GM12892 (cell line): ENCODE data around the gene P3H2.

ENCODE experiments used
- POLR2A ChIP-seq: IDR thresholded peaks from 2 replicates; pipeline ENCODE4 v1.6.1; 2011; ENCODE audit warnings: low read depth, low read length, control low read depth
- TAF1 ChIP-seq: IDR thresholded peaks from 2 replicates; pipeline ENCODE4 v1.6.1; 2011; ENCODE audit warnings: low read depth, mild to moderate bottlenecking, control low read depth, low read length, borderline replicate concordance

DNA sequence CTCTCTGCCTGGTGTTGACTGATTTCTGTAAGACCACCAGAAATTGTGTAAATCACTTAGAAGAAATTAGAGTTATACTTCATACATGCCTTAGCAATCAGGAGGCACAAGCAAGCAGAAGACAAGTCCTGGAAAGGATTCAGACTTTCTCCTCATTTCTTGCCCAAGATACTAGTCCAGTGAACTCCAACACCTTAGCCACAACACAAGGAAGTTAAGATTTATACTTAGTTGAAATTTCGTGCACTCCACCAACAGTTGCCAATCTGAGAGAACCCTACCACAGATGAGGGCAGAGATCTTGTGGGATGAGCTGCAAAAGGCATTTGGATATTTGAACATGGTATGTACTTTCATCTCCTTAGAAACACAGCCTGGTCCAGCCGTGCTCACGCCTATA lies 2.3 kb downstream of the P3H2 start:
- no peak for TF ChIP-seq TAF1
- TF ChIP-seq POLR2A, result no peak
